Gastroesophageal sphincter (tissue), 2 donors: ENCODE data around the gene LRRC45.

Experiments
- EP300 ChIP-seq: sonication (generic); formaldehyde crosslinking; IDR thresholded peaks from one replicate; pipeline ENCODE4 v1.6.1; 2017; ENCODE audit warnings: antibody characterized with exemption, mild to moderate bottlenecking
- POLR2AphosphoS5 ChIP-seq: sonication (generic); formaldehyde crosslinking; IDR thresholded peaks from one replicate; pipeline ENCODE4 v1.6.1; 2017; ENCODE audit warnings: antibody characterized with exemption

DNA sequence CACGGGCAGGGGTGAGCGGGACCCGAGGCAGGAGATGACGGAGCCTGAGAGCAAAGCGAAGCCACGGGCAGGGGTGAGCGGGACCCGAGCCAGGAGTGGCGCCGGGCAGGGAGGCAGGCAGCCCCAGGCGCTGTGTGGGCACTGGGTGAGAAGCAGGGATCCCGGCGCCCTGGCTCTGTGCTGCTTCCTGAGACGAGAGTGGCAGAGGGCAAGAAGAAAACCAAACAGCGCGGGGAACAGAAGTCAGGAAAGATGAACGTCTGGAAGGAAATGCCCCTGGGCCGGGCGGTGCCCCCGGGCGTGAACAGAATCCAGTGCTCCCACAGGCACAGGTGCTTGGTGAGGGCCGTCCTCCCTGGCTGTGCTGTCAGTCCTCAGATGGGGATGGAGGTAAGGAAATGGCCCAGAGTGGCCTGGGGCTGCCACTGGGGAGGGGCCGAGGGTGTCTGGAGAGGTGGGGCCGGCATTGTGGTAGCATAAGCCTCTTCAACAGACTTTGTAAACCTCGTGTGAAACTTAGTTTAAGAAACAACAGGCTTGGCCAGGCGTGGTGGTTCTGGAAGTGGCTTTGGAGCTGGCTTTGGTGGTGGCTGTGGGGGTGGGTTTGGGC is 35.8 kb upstream of the LRRC45 start:
- TF ChIP-seq EP300 (no peak), POLR2AphosphoS5 (no peak)
